SK-N-SH (cell line): ENCODE measurements around the gene MB21D2. TPM values are rescaled to one million over a fixed set of nuclear protein-coding genes. Genes with fewer than 3 reads are reported as not detected.

Experiments used
- CTCF ChIA-PET: fragments of 300-600, 350-600 bp; formaldehyde crosslinking; extraction: SDS; loops from one replicate; lab custom pipeline; 2021; lab: Yijun Ruan, JAX
- POLR2A ChIA-PET: fragments of 350-600 bp; sonication (Branson Sonifier 250); formaldehyde crosslinking; extraction: SDS; loops from one replicate; lab custom pipeline; 2020; ENCODE audit warnings: antibody characterized with exemption, inconsistent platforms; lab: Yijun Ruan, JAX
- DNase-seq: peaks from one replicate; pipeline ENCODE4 v3.0.0; 2012
- H2AFZ ChIP-seq: fragments of 200-600 bp; sonication (generic); 2 replicates; pipeline ENCODE4 v1.8.1; 2016; ENCODE audit warnings: antibody characterized with exemption, mild to moderate bottlenecking, low read depth
- H3F3A ChIP-seq: fragments of 200-600 bp; sonication (generic); replicated peaks from 2 replicates; pipeline ENCODE3; 2016; ENCODE audit warnings: antibody characterized with exemption, mild to moderate bottlenecking; ENCODE audit not compliant: insufficient read depth
- H3K27ac ChIP-seq, 2 experiments: fragments of 200-500 bp in 1 of 2; fragments of 200-600 bp in 1 of 2; sonication (Bioruptor generic) in 1 of 2; sonication (generic), shearing (Covaris generic) in 1 of 2; 2 replicates each; pipeline versions ENCODE4 v1.5.1 to v1.6.1; 2014 to 2016; ENCODE audit warnings: low read depth in 2 of 2, inconsistent platforms in 1 of 2, low read length in 1 of 2, mild to moderate bottlenecking in 1 of 2, mixed read lengths in 1 of 2
- H3K27me3 ChIP-seq: fragments of 200-600 bp; sonication (generic), shearing (Covaris generic); 2 replicates; pipeline ENCODE4 v1.6.1; 2016; ENCODE audit warnings: mixed run types; ENCODE audit not compliant: insufficient read depth
- H3K36me3 ChIP-seq, 2 experiments: fragments of 200-500 bp in 1 of 2; fragments of 200-600 bp in 1 of 2; sonication (Bioruptor generic) in 1 of 2; sonication (generic) in 1 of 2; replicated peaks in 1 of 2; 2 replicates each; pipeline versions ENCODE3 to v1.5.1; 2014 to 2016; ENCODE audit warnings: low read length in 1 of 2, mild to moderate bottlenecking in 1 of 2; ENCODE audit not compliant: insufficient read depth in 2 of 2, control insufficient read depth in 1 of 2
- H3K4me1 ChIP-seq, 2 experiments: fragments of 200-500 bp in 1 of 2; fragments of 200-600 bp in 1 of 2; sonication (Bioruptor generic) in 1 of 2; sonication (generic), shearing (Covaris generic) in 1 of 2; 2 replicates each; pipeline versions ENCODE4 v1.5.1 to v1.6.1; 2014 to 2016; ENCODE audit warnings: low read depth in 1 of 2, low read length in 1 of 2, mixed run types in 1 of 2; ENCODE audit not compliant: insufficient read depth in 2 of 2, control insufficient read depth in 1 of 2
- H3K4me2 ChIP-seq: fragments of 200-600 bp; sonication (generic), shearing (Covaris generic); 2 replicates; pipeline ENCODE4 v1.6.1; 2017; ENCODE audit warnings: mixed run types
- H3K4me3 ChIP-seq, 2 experiments: fragments of 200-500 bp in 1 of 2; fragments of 200-600 bp in 1 of 2; sonication (Bioruptor generic) in 1 of 2; sonication (generic), shearing (Covaris generic) in 1 of 2; 2 replicates each; pipeline versions ENCODE4 v1.5.1 to v1.8.1; 2014 to 2016; ENCODE audit warnings: low read depth in 2 of 2, inconsistent platforms in 1 of 2, low read length in 1 of 2, mild to moderate bottlenecking in 1 of 2, mixed read lengths in 1 of 2, moderate library complexity in 1 of 2
- H3K79me2 ChIP-seq: fragments of 200-600 bp; sonication (generic); 2 replicates; pipeline ENCODE4 v1.8.1; 2017; ENCODE audit warnings: mild to moderate bottlenecking; ENCODE audit not compliant: insufficient read depth
- H3K9ac ChIP-seq: fragments of 200-600 bp; sonication (generic); 2 replicates; pipeline ENCODE4 v1.6.1; 2017; ENCODE audit warnings: mixed run types
- H3K9me2 ChIP-seq: fragments of 200-600 bp; sonication (generic); 2 replicates; pipeline ENCODE4 v1.6.1; 2017; ENCODE audit warnings: mixed run types
- H3K9me3 ChIP-seq: fragments of 200-600 bp; sonication (generic); 2 replicates; pipeline ENCODE4 v1.6.1; 2017; ENCODE audit warnings: mixed run types, mild to moderate bottlenecking, moderate library complexity
- H4K20me1 ChIP-seq: fragments of 200-600 bp; sonication (generic); 2 replicates; pipeline ENCODE4 v1.6.1; 2017; ENCODE audit warnings: mild to moderate bottlenecking, mixed run types; ENCODE audit not compliant: insufficient read depth
- CHD2 ChIP-seq: fragments of 150-350 bp; IDR thresholded peaks from 2 replicates; pipeline ENCODE4 v1.6.1; 2018; ENCODE audit warnings: low read length; ENCODE audit not compliant: partially characterized antibody
- CTCF ChIP-seq: fragments of 200-600 bp; sonication (generic); IDR thresholded peaks from 2 replicates; pipeline ENCODE4 v1.6.1; 2017; ENCODE audit warnings: antibody characterized with exemption, mild to moderate bottlenecking, moderate library complexity
- ELF1 ChIP-seq: IDR thresholded peaks from 2 replicates; pipeline ENCODE4 v1.4.0; 2012
- EP300 ChIP-seq, 2 experiments: IDR thresholded peaks; 2 replicates each; pipeline versions ENCODE4 v1.4.0 to v1.6.1; 2012; ENCODE audit warnings: borderline replicate concordance in 1 of 2, low read depth in 1 of 2, low read length in 1 of 2
- FOSL2 ChIP-seq: IDR thresholded peaks from 2 replicates; pipeline ENCODE4 v1.4.0; 2012; ENCODE audit warnings: low read depth, mild to moderate bottlenecking, moderate library complexity, borderline replicate concordance
- FOXJ3 ChIP-seq: sonication (generic); formaldehyde crosslinking; IDR thresholded peaks from 2 replicates; pipeline ENCODE4 v1.5.1; 2020; ENCODE audit warnings: mild to moderate bottlenecking, missing genetic modification reagents
- FOXM1 ChIP-seq: IDR thresholded peaks from 2 replicates; pipeline ENCODE4 v1.4.0; 2012; ENCODE audit warnings: low read depth, mild to moderate bottlenecking
- GATA2 ChIP-seq: sonication (generic); formaldehyde crosslinking; IDR thresholded peaks from 2 replicates; pipeline ENCODE4 v1.5.0; 2020; ENCODE audit warnings: mild to moderate bottlenecking, missing genetic modification reagents
- IRF3 ChIP-seq: fragments of 150-350 bp; IDR thresholded peaks from 2 replicates; pipeline ENCODE4 v1.6.1; 2016; ENCODE audit warnings: mild to moderate bottlenecking, low read depth, low read length
- MEF2A ChIP-seq: IDR thresholded peaks from 2 replicates; pipeline ENCODE4 v1.4.0; 2012; ENCODE audit warnings: low read depth, borderline replicate concordance
- MXI1 ChIP-seq: IDR thresholded peaks from 2 replicates; pipeline ENCODE4 v1.6.1; 2012; ENCODE audit warnings: mild to moderate bottlenecking, low read depth, low read length, improper control_type of control experiment
- NFIC ChIP-seq: IDR thresholded peaks from 2 replicates; pipeline ENCODE4 v1.4.0; 2012; ENCODE audit warnings: borderline replicate concordance
- NRF1 ChIP-seq: IDR thresholded peaks from 2 replicates; pipeline ENCODE4 v1.6.1; 2012; ENCODE audit warnings: low read depth, mild to moderate bottlenecking, low read length
- POLR2AphosphoS5 ChIP-seq: IDR thresholded peaks from 2 replicates; pipeline ENCODE4 v1.6.1; 2012; ENCODE audit warnings: low read depth, low read length
- RCOR1 ChIP-seq: fragments of 150-350 bp; IDR thresholded peaks from 2 replicates; pipeline ENCODE4 v1.6.1; 2017; ENCODE audit warnings: antibody characterized with exemption, low read length
- REST ChIP-seq: IDR thresholded peaks from 2 replicates; pipeline ENCODE4 v1.6.1; 2012; ENCODE audit warnings: mild to moderate bottlenecking, low read depth, low read length, moderate library complexity
- SIN3A ChIP-seq: IDR thresholded peaks from 2 replicates; pipeline ENCODE4 v1.6.1; 2012; ENCODE audit warnings: low read depth, mild to moderate bottlenecking, low read length, moderate library complexity, borderline replicate concordance
- SMC3 ChIP-seq: IDR thresholded peaks from 2 replicates; pipeline ENCODE4 v1.6.1; 2012; ENCODE audit warnings: low read depth, low read length, improper control_type of control experiment
- TCF12 ChIP-seq: IDR thresholded peaks from 2 replicates; pipeline ENCODE4 v1.4.0; 2012
- TEAD4 ChIP-seq: IDR thresholded peaks from 2 replicates; pipeline ENCODE4 v1.4.0; 2012; ENCODE audit warnings: mild to moderate bottlenecking, borderline replicate concordance; ENCODE audit not compliant: insufficient read depth
- USF2 ChIP-seq: fragments of 150-350 bp; IDR thresholded peaks from 2 replicates; pipeline ENCODE4 v1.6.1; 2017; ENCODE audit warnings: antibody characterized with exemption, low read length, low read depth, borderline replicate concordance
- ZBTB33 ChIP-seq: IDR thresholded peaks from 2 replicates; pipeline ENCODE4 v1.4.0; 2012; ENCODE audit warnings: low read depth, borderline replicate concordance
- WGBS: methylation state at CpG from one replicate; pipeline ENCODE4 v1.1.6; 2017; ENCODE audit warnings: low lambda C conversion rate; 5-methylcytosine and 5-hydroxymethylcytosine counted together
- polyA plus RNA-seq, 3 experiments: library from polyadenylated mRNA; depleted of rRNA; stranded (reverse); fragments of >200 nt; gene quantifications; 2 replicates each; pipeline ENCODE4 v1.2.3, GENCODE V29; 2012

Gene MB21D2
- polyA plus RNA-seq, 1 of the 3 experiments (the other 2 are of a cell fraction), result 12.7 TPM

GRCh38 chr3:192879346-192880031, 38.2 kb downstream of the MB21D2 start:
- 12% methylated on average over 8 of the region's 8 CpGs for WGBS
- peaks cover 35% of the 10 kb centered on the region for H3F3A ChIP-seq
- H3K9me3 ChIP-seq, result no peaks in the 10 kb centered on the region
- ChIA-PET POLR2A (no interaction called here), CTCF (interaction anchor here (0.7 to 1.6 kb wide), 2 partner anchors 10 to 18 kb away, joined by 3 to 4 read pairs; no protein-coding TSS in a partner anchor)
- no peak overlapping the region; the same call in none of the 2 replicates for H3K4me2 ChIP-seq
- H3K4me1 ChIP-seq, result peaks cover 2 to 20% of the 10 kb centered on the region in 2 experiments
- H3K79me2 ChIP-seq, result peaks cover 71% of the 10 kb centered on the region
- H3K27ac ChIP-seq, result peak overlapping the region in 1 of 2 experiments; percentile 44; a peak in 1 of 4 replicates
- H2AFZ ChIP-seq, result no peak overlapping the region
- H3K36me3 ChIP-seq, result peaks cover 0 to 5% of the 10 kb centered on the region in 2 experiments
- DNase-seq, result peak; percentile 24
- no peaks in the 10 kb centered on the region for H3K27me3 ChIP-seq
- no peaks in the 10 kb centered on the region for H3K9me2 ChIP-seq
- H4K20me1 ChIP-seq, result no peaks in the 10 kb centered on the region
- no peak overlapping the region for H3K4me3 ChIP-seq
- no peak overlapping the region; the same call in 1 of the 2 replicates for H3K9ac ChIP-seq
- TF ChIP-seq FOXJ3 (no peak), GATA2 (CRISPR knock-in tag) (no peak), POLR2AphosphoS5 (peak; percentile 41; the same call in 1 of the 2 replicates), CTCF (no peak), SIN3A (no peak), MEF2A (no peak), MXI1 (no peak), USF2 (no peak), NFIC (peak; percentile 81), CHD2 (no peak), RCOR1 (no peak), NRF1 (no peak), ZBTB33 (no peak), EP300 (IDR thresholded peaks at IDR 0.05; ENCODE audit: borderline replicate concordance in 1 of 2, low read depth in 1 of 2, low read length in 1 of 2) (peak; percentile 33 to 92; a peak in 3 of 4 replicates), ELF1 (no peak), TEAD4 (peak; percentile 96), TCF12 (peak; percentile 90), FOXM1 (no peak), SMC3 (no peak), REST (peak; percentile 69; the same call in 1 of the 2 replicates), FOSL2 (peak; percentile 84; the same call in 1 of the 2 replicates), IRF3 (no peak)
